H1 (cell line): ENCODE measurements around the gene MCC.

Experiments
- ASH2L ChIP-seq: fragments of 200-600, 300-600 bp; sonication (generic); IDR thresholded peaks from one replicate; pipeline ENCODE4 v1.7.1; 2017; ENCODE audit warnings: low read length
- CEBPB ChIP-seq: IDR thresholded peaks from 2 replicates; pipeline ENCODE4 v1.6.1; 2012; ENCODE audit warnings: low read depth, low read length
- EZH2 ChIP-seq: fragments of 200-600 bp; sonication (generic); IDR thresholded peaks from 2 replicates; pipeline ENCODE4 v1.7.1; 2012; ENCODE audit warnings: low read depth, mild to moderate bottlenecking, moderate library complexity, low read length, inconsistent platforms; ENCODE audit not compliant: severe bottlenecking
- GABPA ChIP-seq: IDR thresholded peaks from 2 replicates; pipeline ENCODE4 v1.6.1; 2011; ENCODE audit warnings: mild to moderate bottlenecking, low read length, moderate library complexity, borderline replicate concordance; ENCODE audit not compliant: insufficient read depth
- POLR2A ChIP-seq, 2 experiments: IDR thresholded peaks; 1 replicate in 1 of 2; 2 replicates in 1 of 2; pipeline ENCODE4 v1.6.1; 2011; ENCODE audit warnings: low read depth in 2 of 2, low read length in 2 of 2, mild to moderate bottlenecking in 2 of 2; ENCODE audit errors: control extremely low read depth in 1 of 2
- RFX5 ChIP-seq: IDR thresholded peaks from 2 replicates; pipeline ENCODE4 v1.6.1; 2011; ENCODE audit warnings: low read depth, low read length, improper control_type of control experiment, borderline replicate concordance
- RXRA ChIP-seq: IDR thresholded peaks from 2 replicates; pipeline ENCODE4 v1.6.1; 2011; ENCODE audit warnings: low read depth, mild to moderate bottlenecking, low read length, moderate library complexity; ENCODE audit not compliant: insufficient read depth
- TAF1 ChIP-seq: IDR thresholded peaks from 2 replicates; pipeline ENCODE4 v1.6.1; 2011; ENCODE audit warnings: mild to moderate bottlenecking, low read depth, low read length
- TF ChIP-seq, protein P1 (sequence below), 3 experiments: IDR thresholded peaks; 1 replicate in 2 of 3; 2 replicates in 1 of 3; pipeline versions ENCODE4 v1.5.1 to v1.6.1; 2011; ENCODE audit warnings: low read length in 3 of 3, mild to moderate bottlenecking in 3 of 3, inconsistent platforms in 2 of 3, low read depth in 1 of 3, moderate library complexity in 1 of 3; ENCODE audit not compliant: insufficient read depth in 1 of 3; ENCODE audit errors: control extremely low read depth in 1 of 3
- TF ChIP-seq, protein P2 (sequence below): IDR thresholded peaks from 2 replicates; pipeline ENCODE4 v1.6.1; 2011; ENCODE audit warnings: low read depth, mild to moderate bottlenecking, low read length; ENCODE audit not compliant: insufficient read depth

GRCh38 chr5:113084402-113085083 lies 403.7 kb downstream of the MCC start:
- no peak for TF ChIP-seq RXRA
- TF ChIP-seq POLR2A (IDR thresholded peaks at IDR 0.05; ENCODE audit: control extremely low read depth in 1 of 2, low read depth in 2 of 2, low read length in 2 of 2), result no peak
- TF ChIP-seq GABPA, result no peak
- TF ChIP-seq, protein P1, sequence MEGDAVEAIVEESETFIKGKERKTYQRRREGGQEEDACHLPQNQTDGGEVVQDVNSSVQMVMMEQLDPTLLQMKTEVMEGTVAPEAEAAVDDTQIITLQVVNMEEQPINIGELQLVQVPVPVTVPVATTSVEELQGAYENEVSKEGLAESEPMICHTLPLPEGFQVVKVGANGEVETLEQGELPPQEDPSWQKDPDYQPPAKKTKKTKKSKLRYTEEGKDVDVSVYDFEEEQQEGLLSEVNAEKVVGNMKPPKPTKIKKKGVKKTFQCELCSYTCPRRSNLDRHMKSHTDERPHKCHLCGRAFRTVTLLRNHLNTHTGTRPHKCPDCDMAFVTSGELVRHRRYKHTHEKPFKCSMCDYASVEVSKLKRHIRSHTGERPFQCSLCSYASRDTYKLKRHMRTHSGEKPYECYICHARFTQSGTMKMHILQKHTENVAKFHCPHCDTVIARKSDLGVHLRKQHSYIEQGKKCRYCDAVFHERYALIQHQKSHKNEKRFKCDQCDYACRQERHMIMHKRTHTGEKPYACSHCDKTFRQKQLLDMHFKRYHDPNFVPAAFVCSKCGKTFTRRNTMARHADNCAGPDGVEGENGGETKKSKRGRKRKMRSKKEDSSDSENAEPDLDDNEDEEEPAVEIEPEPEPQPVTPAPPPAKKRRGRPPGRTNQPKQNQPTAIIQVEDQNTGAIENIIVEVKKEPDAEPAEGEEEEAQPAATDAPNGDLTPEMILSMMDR (IDR thresholded peaks at IDR 0.05; ENCODE audit: control extremely low read depth in 1 of 3, insufficient read depth in 1 of 3, low read depth in 1 of 3, low read length in 3 of 3), result no peak
- no peak for TF ChIP-seq CEBPB
- TF ChIP-seq, protein P2, sequence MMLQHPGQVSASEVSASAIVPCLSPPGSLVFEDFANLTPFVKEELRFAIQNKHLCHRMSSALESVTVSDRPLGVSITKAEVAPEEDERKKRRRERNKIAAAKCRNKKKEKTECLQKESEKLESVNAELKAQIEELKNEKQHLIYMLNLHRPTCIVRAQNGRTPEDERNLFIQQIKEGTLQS, result no peak
- no peak for TF ChIP-seq EZH2
- TF ChIP-seq ASH2L, result no peak
- TF ChIP-seq TAF1, result no peak
- TF ChIP-seq RFX5, result no peak
